Neuronal stem cell (in vitro differentiated cells): ENCODE data around the gene SIX2.

Experiments used
- DNase-seq: peaks from one replicate; pipeline ENCODE4 v3.0.0-alpha.2; 2013; ENCODE audit warnings: low spot score
- H2AFZ ChIP-seq: one replicate; pipeline ENCODE4 v1.6.1; 2013; ENCODE audit warnings: mild to moderate bottlenecking, low read length, inconsistent platforms
- H2AK5ac ChIP-seq: 2 replicates; pipeline ENCODE4 v1.6.1; 2013; ENCODE audit warnings: low read depth, mild to moderate bottlenecking, inconsistent platforms, low read length, moderate library complexity, mixed read lengths
- H2BK120ac ChIP-seq: 2 replicates; pipeline ENCODE4 v1.6.1; 2013; ENCODE audit warnings: low read depth, mild to moderate bottlenecking, inconsistent platforms, low read length, moderate library complexity, mixed read lengths
- H2BK12ac ChIP-seq: one replicate; pipeline ENCODE4 v1.6.1; 2013; ENCODE audit warnings: low read length, inconsistent platforms
- H2BK15ac ChIP-seq: 2 replicates; pipeline ENCODE4 v1.6.1; 2013; ENCODE audit warnings: mild to moderate bottlenecking, low read length, inconsistent platforms, mixed read lengths
- H2BK5ac ChIP-seq: one replicate; pipeline ENCODE4 v1.6.1; 2013; ENCODE audit warnings: inconsistent platforms, mild to moderate bottlenecking, low read length, moderate library complexity
- H3K14ac ChIP-seq: one replicate; pipeline ENCODE4 v1.6.1; 2013; ENCODE audit warnings: low read length, inconsistent platforms
- H3K18ac ChIP-seq: 2 replicates; pipeline ENCODE4 v1.6.1; 2013; ENCODE audit warnings: low read length, inconsistent platforms
- H3K23ac ChIP-seq: 2 replicates; pipeline ENCODE4 v1.6.1; 2013; ENCODE audit warnings: low read depth, mild to moderate bottlenecking, mixed read lengths, low read length, inconsistent platforms; ENCODE audit not compliant: poor library complexity
- H3K27ac ChIP-seq: replicated peaks from 3 replicates; pipeline ENCODE4 v1.5.1; 2013; ENCODE audit warnings: low read length, inconsistent platforms
- H3K27me3 ChIP-seq, 3 experiments: 2 replicates each; pipeline ENCODE4 v1.6.1; 2013; ENCODE audit warnings: low read length in 3 of 3, mild to moderate bottlenecking in 2 of 3, inconsistent platforms in 1 of 3, low read depth in 1 of 3, mixed read lengths in 1 of 3, moderate library complexity in 1 of 3; ENCODE audit not compliant: control insufficient read depth in 3 of 3, insufficient read depth in 3 of 3
- H3K36me3 ChIP-seq, 2 donors: replicated peaks in 1 of 2; 2 replicates each; pipeline ENCODE4 v1.6.1; 2013; ENCODE audit warnings: low read length in 2 of 2; ENCODE audit not compliant: control insufficient read depth in 2 of 2, insufficient read depth in 2 of 2
- H3K4ac ChIP-seq: 2 replicates; pipeline ENCODE4 v1.6.1; 2013; ENCODE audit warnings: inconsistent platforms, mild to moderate bottlenecking, low read length, moderate library complexity
- H3K4me1 ChIP-seq, 2 donors: 1 replicate in 1 of 2; 2 replicates in 1 of 2; pipeline ENCODE4 v1.6.1; 2013; ENCODE audit warnings: low read length in 2 of 2, low read depth in 1 of 2; ENCODE audit not compliant: control insufficient read depth in 2 of 2, insufficient read depth in 1 of 2
- H3K4me2 ChIP-seq: one replicate; pipeline ENCODE4 v1.6.1; 2013; ENCODE audit warnings: mild to moderate bottlenecking, low read length, inconsistent platforms; ENCODE audit not compliant: insufficient read depth, poor library complexity, severe bottlenecking
- H3K4me3 ChIP-seq, 2 donors: 2 replicates each; pipeline ENCODE4 v1.5.1; 2013; ENCODE audit warnings: low read length in 2 of 2, mild to moderate bottlenecking in 2 of 2, inconsistent platforms in 1 of 2, moderate library complexity in 1 of 2
- H3K79me1 ChIP-seq: one replicate; pipeline ENCODE4 v1.6.1; 2013; ENCODE audit warnings: low read depth, mild to moderate bottlenecking, inconsistent platforms, low read length, moderate library complexity
- H3K9ac ChIP-seq: one replicate; pipeline ENCODE4 v1.6.1; 2013; ENCODE audit warnings: mild to moderate bottlenecking, low read depth, low read length, inconsistent platforms; ENCODE audit not compliant: poor library complexity
- H3K9me3 ChIP-seq, 2 donors: replicated peaks in 1 of 2; 2 replicates each; pipeline versions ENCODE3 to v1.6.1; 2013; ENCODE audit warnings: low read length in 2 of 2, mild to moderate bottlenecking in 2 of 2, inconsistent platforms in 1 of 2, low read depth in 1 of 2, mixed read lengths in 1 of 2, moderate library complexity in 1 of 2; ENCODE audit not compliant: control insufficient read depth in 2 of 2, insufficient read depth in 1 of 2
- H4K8ac ChIP-seq: one replicate; pipeline ENCODE4 v1.6.1; 2013; ENCODE audit warnings: low read depth, mild to moderate bottlenecking, inconsistent platforms, low read length, moderate library complexity
- H4K91ac ChIP-seq: one replicate; pipeline ENCODE4 v1.6.1; 2013; ENCODE audit warnings: low read length, low read depth, mild to moderate bottlenecking, inconsistent platforms; ENCODE audit not compliant: poor library complexity
- WGBS, 2 donors: extraction: QIAGEN DNeasy Blood & Tissue Kit; methylation state at CpG; one replicate each; pipeline ENCODE4 v1.1.7; 2013; ENCODE audit warnings: missing lambda C conversion rate in 2 of 2, mixed read lengths in 1 of 2; ENCODE audit not compliant: insufficient read length in 2 of 2, insufficient replicate concordance in 1 of 2; ENCODE audit errors: extremely low coverage in 2 of 2; 5-methylcytosine and 5-hydroxymethylcytosine counted together

Gene SIX2

GRCh38 chr2:45006041-45006941 lies 3.0 kb downstream of the SIX2 start:
- H3K4ac ChIP-seq, result no peak overlapping the region
- peak overlapping the region; percentile 35 for H3K9ac ChIP-seq
- H3K27ac ChIP-seq, result no peak overlapping the region
- no peak overlapping the region for H2BK5ac ChIP-seq
- peak overlapping the region; percentile 86 for H3K18ac ChIP-seq
- no peak overlapping the region for H4K91ac ChIP-seq
- no peak overlapping the region for H3K4me2 ChIP-seq
- no peak overlapping the region for H2BK12ac ChIP-seq
- no peaks in the 10 kb centered on the region for H3K79me1 ChIP-seq
- peaks cover 4 to 26% of the 10 kb centered on the region in 2 donors for H3K9me3 ChIP-seq
- no peak overlapping the region for H4K8ac ChIP-seq
- H3K4me3 ChIP-seq, result no peak overlapping the region
- H2AFZ ChIP-seq, result peak overlapping the region; percentile 9
- H3K4me1 ChIP-seq, result peaks cover 13 to 19% of the 10 kb centered on the region in 2 donors
- WGBS, 2 donors, result 100% methylated on average over 1 of the region's 37 CpGs; no CpG with 5 or more reads in 1 of the 2 donors
- DNase-seq, result no peak
- no peak overlapping the region for H3K14ac ChIP-seq
- peaks cover 80 to 98% (median 95%) of the 10 kb centered on the region in 3 experiments for H3K27me3 ChIP-seq
- peak overlapping the region; percentile 56 for H2BK15ac ChIP-seq
- peak overlapping the region; percentile 96 for H2BK120ac ChIP-seq
- H3K36me3 ChIP-seq, result no peaks in the 10 kb centered on the region
- peak overlapping the region; percentile 96 for H3K23ac ChIP-seq
- peak overlapping the region; percentile 95 for H2AK5ac ChIP-seq

GRCh38 chr2:45005261-45006002 lies 3.8 kb downstream of the SIX2 start:
- Histone ChIP-seq H3K36me3 (no peaks in the 10 kb centered on the region), H4K91ac (no peak overlapping the region), H3K4me3 (no peak overlapping the region), H3K4ac (no peak overlapping the region), H3K27ac (no peak overlapping the region), H2AK5ac (peak overlapping the region; percentile 33), H3K27me3 (peaks cover 78 to 98% (median 95%) of the 10 kb centered on the region in 3 experiments), H2BK15ac (no peak overlapping the region), H3K79me1 (no peaks in the 10 kb centered on the region), H3K9me3 (peaks cover 4 to 26% of the 10 kb centered on the region in 2 donors), H2BK5ac (no peak overlapping the region), H3K4me1 (peaks cover 13 to 19% of the 10 kb centered on the region in 2 donors), H2AFZ (no peak overlapping the region), H3K18ac (peak overlapping the region; percentile 65), H2BK12ac (no peak overlapping the region), H3K9ac (no peak overlapping the region), H3K4me2 (peak overlapping the region; percentile 14), H3K23ac (no peak overlapping the region), H2BK120ac (no peak overlapping the region), H3K14ac (no peak overlapping the region), H4K8ac (no peak overlapping the region)
- no CpG with 5 or more reads among the region's 25 CpGs for WGBS, 2 donors
- DNase-seq, result no peak

- Histone ChIP-seq H3K9me3 (peaks cover 4 to 26% of the 10 kb centered on the region in 2 donors), H4K91ac (no peak overlapping the region), H3K27ac (no peak overlapping the region), H3K79me1 (no peaks in the 10 kb centered on the region), H3K14ac (no peak overlapping the region), H3K23ac (peak overlapping the region; percentile 87), H3K4me3 (peak overlapping the region in 1 of 2 donors; percentile 17), H4K8ac (no peak overlapping the region), H3K4me1 (peaks cover 8 to 18% of the 10 kb centered on the region in 2 donors), H2AFZ (peak overlapping the region; percentile 88), H2BK5ac (no peak overlapping the region), H2AK5ac (no peak overlapping the region), H3K27me3 (peaks cover 81 to 98% (median 95%) of the 10 kb centered on the region in 3 experiments), H3K4ac (no peak overlapping the region), H3K9ac (no peak overlapping the region), H2BK120ac (no peak overlapping the region), H3K4me2 (peak overlapping the region; percentile 62), H2BK15ac (no peak overlapping the region), H3K18ac (peak overlapping the region; percentile 68), H2BK12ac (no peak overlapping the region), H3K36me3 (no peaks in the 10 kb centered on the region)
- no peak for DNase-seq
- no CpG with 5 or more reads among the region's 45 CpGs for WGBS, 2 donors
These were observed 4.6 kb downstream of the SIX2 start for GRCh38 chr2:45004562-45005191.
